ENCODE data around the gene SPOCK1. TPM values are rescaled to one million over a fixed set of nuclear protein-coding genes. Genes with fewer than 3 reads are reported as not detected.

SPOCK1 gene
- total RNA-seq, 1 donor: 231 TPM

DNA sequence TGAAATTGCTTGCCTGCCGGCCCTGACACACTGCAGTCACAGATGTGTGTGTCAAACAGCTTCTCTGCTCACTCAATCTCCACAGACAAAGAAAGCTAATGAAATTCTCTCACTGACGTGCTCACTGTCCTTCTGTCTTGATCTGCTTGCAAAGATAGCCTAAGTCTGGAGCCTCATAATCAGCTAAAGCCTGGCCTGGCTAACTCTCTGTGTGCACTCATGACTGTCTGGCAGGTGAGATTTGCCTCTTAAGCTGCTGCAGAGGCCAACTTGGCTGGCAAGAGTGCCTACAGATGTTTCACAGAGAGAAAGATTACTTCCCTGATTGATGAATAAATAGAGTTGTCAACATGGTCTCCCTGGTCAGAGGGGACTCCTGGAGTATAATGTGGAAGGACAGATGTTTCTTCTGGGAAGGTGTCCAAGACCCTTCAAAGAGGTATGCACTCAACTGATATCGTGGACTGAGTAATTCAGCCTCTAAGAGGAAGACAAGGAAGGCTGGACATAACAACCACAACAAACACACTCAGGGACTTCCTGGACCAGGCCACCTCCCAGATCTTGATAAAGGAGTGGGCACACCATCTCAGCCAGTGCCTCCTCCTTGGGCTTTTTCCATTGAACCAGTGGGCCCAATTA is 362.0 kb downstream of the SPOCK1 start:
- Histone ChIP-seq H3K4me1 (ENCODE audit: insufficient read depth, low read length) (peaks cover 12% of the 10 kb centered on the region), H3K79me2 (ENCODE audit: insufficient read depth, low read length) (no peaks in the 10 kb centered on the region), H3K4me2 (ENCODE audit: insufficient read depth, low read length) (no peak overlapping the region), H2AFZ (ENCODE audit: low read length) (no peak overlapping the region), H4K20me1 (ENCODE audit: insufficient read depth, low read length) (no peaks in the 10 kb centered on the region), H3K36me3 (ENCODE audit: insufficient read depth, low read length) (peaks cover 8% of the 10 kb centered on the region), H3K4me3 (ENCODE audit: insufficient read depth, low read length) (no peak overlapping the region), H3K27me3 (ENCODE audit: insufficient read depth, low read length) (no peaks in the 10 kb centered on the region), H3K27ac (ENCODE audit: low read depth, low read length) (no peak overlapping the region), H3K9me3 (ENCODE audit: low read depth, low read length) (no peaks in the 10 kb centered on the region)
- TF ChIP-seq, protein P1, sequence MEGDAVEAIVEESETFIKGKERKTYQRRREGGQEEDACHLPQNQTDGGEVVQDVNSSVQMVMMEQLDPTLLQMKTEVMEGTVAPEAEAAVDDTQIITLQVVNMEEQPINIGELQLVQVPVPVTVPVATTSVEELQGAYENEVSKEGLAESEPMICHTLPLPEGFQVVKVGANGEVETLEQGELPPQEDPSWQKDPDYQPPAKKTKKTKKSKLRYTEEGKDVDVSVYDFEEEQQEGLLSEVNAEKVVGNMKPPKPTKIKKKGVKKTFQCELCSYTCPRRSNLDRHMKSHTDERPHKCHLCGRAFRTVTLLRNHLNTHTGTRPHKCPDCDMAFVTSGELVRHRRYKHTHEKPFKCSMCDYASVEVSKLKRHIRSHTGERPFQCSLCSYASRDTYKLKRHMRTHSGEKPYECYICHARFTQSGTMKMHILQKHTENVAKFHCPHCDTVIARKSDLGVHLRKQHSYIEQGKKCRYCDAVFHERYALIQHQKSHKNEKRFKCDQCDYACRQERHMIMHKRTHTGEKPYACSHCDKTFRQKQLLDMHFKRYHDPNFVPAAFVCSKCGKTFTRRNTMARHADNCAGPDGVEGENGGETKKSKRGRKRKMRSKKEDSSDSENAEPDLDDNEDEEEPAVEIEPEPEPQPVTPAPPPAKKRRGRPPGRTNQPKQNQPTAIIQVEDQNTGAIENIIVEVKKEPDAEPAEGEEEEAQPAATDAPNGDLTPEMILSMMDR (IDR thresholded peaks at IDR 0.05; ENCODE audit: extremely low read depth, low read depth, low read length): no peak
- DNase-seq (ENCODE audit: insufficient read length, low spot score, missing footprints): no peak

DNA sequence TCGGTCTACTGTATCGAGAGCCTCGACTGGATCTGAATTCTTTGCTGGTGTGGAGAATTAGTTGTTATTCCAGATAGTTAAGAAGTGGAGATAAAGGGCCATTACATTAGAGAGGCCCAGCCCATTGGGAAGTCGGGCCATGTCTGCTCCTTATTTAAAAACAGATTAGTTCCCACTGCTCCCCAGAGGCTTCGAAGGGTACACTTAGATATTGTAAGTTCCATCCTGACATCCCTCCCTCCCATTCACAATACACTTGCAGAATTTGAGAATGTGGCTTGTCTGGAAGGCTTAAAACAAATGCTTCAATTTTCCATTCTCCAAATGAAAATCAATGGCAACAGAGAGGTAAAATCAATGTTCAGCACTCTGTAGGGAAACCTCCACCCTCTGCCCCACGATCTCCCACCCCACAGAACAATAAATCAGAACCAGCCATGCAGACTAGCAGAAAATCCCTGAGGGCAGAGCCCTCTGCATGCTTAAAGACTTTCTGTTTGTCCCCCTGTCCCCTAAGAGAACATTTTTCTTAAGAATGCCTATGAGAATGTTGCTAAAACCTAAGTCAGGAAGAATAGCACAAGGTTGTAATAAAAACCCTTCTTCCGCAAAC is 364.1 kb downstream of the SPOCK1 start:
- H3K4me3 ChIP-seq (ENCODE audit: insufficient read depth, low read length): no peak overlapping the region
- H3K79me2 ChIP-seq (ENCODE audit: insufficient read depth, low read length): no peaks in the 10 kb centered on the region
- peaks cover 5% of the 10 kb centered on the region for H3K36me3 ChIP-seq (ENCODE audit: insufficient read depth, low read length)
- no peak for DNase-seq (ENCODE audit: insufficient read length, low spot score, missing footprints)
- TF ChIP-seq, protein P1 (IDR thresholded peaks at IDR 0.05; ENCODE audit: extremely low read depth, low read depth, low read length): no peak
- H3K9me3 ChIP-seq (ENCODE audit: low read depth, low read length): no peaks in the 10 kb centered on the region
- H4K20me1 ChIP-seq (ENCODE audit: insufficient read depth, low read length): no peaks in the 10 kb centered on the region
- H2AFZ ChIP-seq (ENCODE audit: low read length): no peak overlapping the region
- H3K4me2 ChIP-seq (ENCODE audit: insufficient read depth, low read length): no peak overlapping the region
- H3K27ac ChIP-seq (ENCODE audit: low read depth, low read length): no peak overlapping the region
- H3K27me3 ChIP-seq (ENCODE audit: insufficient read depth, low read length): no peaks in the 10 kb centered on the region
- no peaks in the 10 kb centered on the region for H3K4me1 ChIP-seq (ENCODE audit: insufficient read depth, low read length)

DNA sequence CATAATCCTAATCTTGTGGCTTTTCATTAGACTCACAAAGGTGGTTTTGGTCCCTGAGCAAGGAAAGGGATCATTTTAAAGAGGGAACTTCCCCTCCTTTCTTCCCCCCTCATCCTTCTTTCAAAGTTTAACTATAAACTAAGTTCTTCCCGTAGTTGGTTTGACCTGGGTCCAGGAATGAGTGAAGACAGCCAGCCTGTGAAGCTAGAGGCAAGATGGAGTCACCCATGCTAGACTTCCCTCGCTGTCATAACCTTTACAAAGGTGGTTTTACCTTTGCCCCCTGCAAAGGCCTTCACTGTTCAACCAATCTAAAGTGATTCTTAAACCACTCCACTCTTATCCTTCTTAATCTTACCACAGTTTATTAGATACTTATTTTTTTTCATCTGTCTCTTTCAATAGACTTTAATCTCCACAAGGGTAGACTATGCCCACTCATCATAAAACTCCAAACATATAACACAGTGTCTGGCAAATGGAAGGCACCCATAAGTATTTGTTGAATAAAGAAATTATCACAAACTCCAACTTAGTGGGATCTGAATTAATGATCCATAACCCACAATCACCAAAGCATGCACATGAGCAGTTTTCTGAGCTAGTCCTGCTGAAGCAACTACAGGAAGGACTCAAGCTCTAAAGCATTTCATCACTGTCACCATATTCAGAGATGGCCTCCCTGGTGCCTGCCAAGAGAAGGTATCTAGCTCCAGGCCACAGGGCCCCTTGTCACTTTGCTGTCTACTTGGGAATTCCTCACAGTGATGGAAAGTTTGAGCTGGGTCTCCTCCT is 369.0 kb downstream of the SPOCK1 start:
- no peaks in the 10 kb centered on the region for H3K36me3 ChIP-seq (ENCODE audit: insufficient read depth, low read length)
- H3K27me3 ChIP-seq (ENCODE audit: insufficient read depth, low read length): no peaks in the 10 kb centered on the region
- TF ChIP-seq, protein P1 (IDR thresholded peaks at IDR 0.05; ENCODE audit: extremely low read depth, low read depth, low read length): no peak
- no peaks in the 10 kb centered on the region for H3K4me1 ChIP-seq (ENCODE audit: insufficient read depth, low read length)
- peaks cover 9% of the 10 kb centered on the region for H4K20me1 ChIP-seq (ENCODE audit: insufficient read depth, low read length)
- H3K79me2 ChIP-seq (ENCODE audit: insufficient read depth, low read length): peaks cover 2% of the 10 kb centered on the region
- no peaks in the 10 kb centered on the region for H3K9me3 ChIP-seq (ENCODE audit: low read depth, low read length)
- H3K27ac ChIP-seq (ENCODE audit: low read depth, low read length): no peak overlapping the region
- no peak overlapping the region for H3K4me3 ChIP-seq (ENCODE audit: insufficient read depth, low read length)
- H3K4me2 ChIP-seq (ENCODE audit: insufficient read depth, low read length): no peak overlapping the region
- no peak overlapping the region for H2AFZ ChIP-seq (ENCODE audit: low read length)
- no peak for DNase-seq (ENCODE audit: insufficient read length, low spot score, missing footprints)

DNA sequence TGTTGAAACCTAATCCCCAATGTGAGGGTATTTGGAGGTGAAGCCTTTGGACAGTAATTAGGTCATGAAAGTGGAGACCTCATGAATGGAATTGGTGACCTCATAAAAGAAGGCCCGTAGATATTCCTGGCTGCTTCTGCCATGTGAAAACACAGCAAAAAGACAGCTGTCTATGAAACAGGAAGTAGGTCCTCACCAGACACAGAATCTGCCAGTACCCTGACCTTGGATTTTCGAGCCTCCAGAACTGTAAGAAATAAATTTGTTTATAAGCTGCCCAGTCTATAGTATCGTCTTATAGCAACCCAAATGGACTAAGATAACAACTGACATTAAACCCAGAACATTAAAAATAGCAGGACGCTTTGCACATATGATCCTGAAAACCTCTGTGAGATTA is 371.1 kb downstream of the SPOCK1 start:
- H3K36me3 ChIP-seq (ENCODE audit: insufficient read depth, low read length): no peaks in the 10 kb centered on the region
- no peak for DNase-seq (ENCODE audit: insufficient read length, low spot score, missing footprints)

More for the DNA sequence above, 371.1 kb downstream of the SPOCK1 start:
- no peaks in the 10 kb centered on the region for H3K9me3 ChIP-seq (ENCODE audit: low read depth, low read length)
- no peaks in the 10 kb centered on the region for H3K27me3 ChIP-seq (ENCODE audit: insufficient read depth, low read length)
- H3K4me1 ChIP-seq (ENCODE audit: insufficient read depth, low read length): no peaks in the 10 kb centered on the region
- no peak overlapping the region for H2AFZ ChIP-seq (ENCODE audit: low read length)
- peaks cover 3% of the 10 kb centered on the region for H3K79me2 ChIP-seq (ENCODE audit: insufficient read depth, low read length)
- no peak overlapping the region for H3K4me2 ChIP-seq (ENCODE audit: insufficient read depth, low read length)
- TF ChIP-seq, protein P1 (IDR thresholded peaks at IDR 0.05; ENCODE audit: extremely low read depth, low read depth, low read length): no peak
- H4K20me1 ChIP-seq (ENCODE audit: insufficient read depth, low read length): peaks cover 25% of the 10 kb centered on the region
- no peak overlapping the region for H3K4me3 ChIP-seq (ENCODE audit: insufficient read depth, low read length)
- H3K27ac ChIP-seq (ENCODE audit: low read depth, low read length): no peak overlapping the region
